Neural progenitor cell (in vitro differentiated cells): ENCODE results near the gene SURF4. TPM values are rescaled to one million over a fixed set of nuclear protein-coding genes. Genes with fewer than 3 reads are reported as not detected.

ENCODE experiments used
- DNase-seq: peaks from one replicate; pipeline ENCODE4 v3.0.0-alpha.2; 2016; ENCODE audit warnings: low spot score
- H2AFZ ChIP-seq: fragments of 200-600 bp; sonication (generic); replicated peaks from 2 replicates; pipeline ENCODE4 v1.6.1; 2016; ENCODE audit warnings: antibody characterized with exemption
- H3F3A ChIP-seq: fragments of 200-600 bp; sonication (generic); 2 replicates; pipeline ENCODE4 v1.6.1; 2016; ENCODE audit warnings: antibody characterized with exemption, low read depth
- H3K27ac ChIP-seq: fragments of 200-600 bp; sonication (generic); 2 replicates; pipeline ENCODE4 v1.5.1; 2016; ENCODE audit warnings: mild to moderate bottlenecking
- H3K27me3 ChIP-seq: fragments of 200-600 bp; sonication (generic); 2 replicates; pipeline ENCODE4 v1.6.1; 2016; ENCODE audit warnings: mild to moderate bottlenecking, moderate library complexity
- H3K36me3 ChIP-seq: fragments of 200-600 bp; sonication (generic); 2 replicates; pipeline ENCODE4 v1.5.1; 2016
- H3K4me1 ChIP-seq: fragments of 200-600 bp; sonication (generic); 2 replicates; pipeline ENCODE4 v1.6.1; 2016; ENCODE audit warnings: mixed run types
- H3K4me2 ChIP-seq: fragments of 200-600 bp; sonication (generic); 2 replicates; pipeline ENCODE4 v1.6.1; 2016
- H3K4me3 ChIP-seq: fragments of 200-600 bp; sonication (generic); 2 replicates; pipeline ENCODE4 v1.5.1; 2016
- H3K79me2 ChIP-seq: fragments of 200-600 bp; sonication (generic); 2 replicates; pipeline ENCODE4 v1.6.1; 2016; ENCODE audit warnings: low read depth
- H3K9ac ChIP-seq: fragments of 200-600 bp; sonication (generic); 2 replicates; pipeline ENCODE4 v1.6.1; 2016
- H3K9me3 ChIP-seq: fragments of 200-600 bp; sonication (generic); 2 replicates; pipeline ENCODE4 v1.5.1; 2016; ENCODE audit warnings: low read depth
- H4K20me1 ChIP-seq: fragments of 200-600 bp; sonication (generic); 2 replicates; pipeline ENCODE4 v1.6.1; 2016; ENCODE audit warnings: low read depth
- H3K27ac Mint-ChIP-seq: 3 replicates; pipeline ENCODE4 v1.8.0; 2021; ENCODE audit warnings: mixed read lengths
- H3K27me3 Mint-ChIP-seq: 2 replicates; pipeline ENCODE4 v1.8.0; 2022; ENCODE audit warnings: low read depth, mild to moderate bottlenecking, inconsistent platforms, moderate library complexity, mixed read lengths; ENCODE audit not compliant: insufficient read depth
- H3K36me3 Mint-ChIP-seq: 3 replicates; pipeline ENCODE4 v1.8.0; 2021; ENCODE audit warnings: mixed read lengths
- H3K4me1 Mint-ChIP-seq: 3 replicates; pipeline ENCODE4 v1.8.0; 2021; ENCODE audit warnings: mixed read lengths
- H3K4me3 Mint-ChIP-seq: 3 replicates; pipeline ENCODE4 v1.8.0; 2021; ENCODE audit warnings: mild to moderate bottlenecking, moderate library complexity, mixed read lengths
- H3K9me3 Mint-ChIP-seq: 3 replicates; pipeline ENCODE4 v1.8.0; 2020; ENCODE audit warnings: mixed read lengths
- CTCF ChIP-seq: fragments of 200-600 bp; sonication (generic); IDR thresholded peaks from 2 replicates; pipeline ENCODE4 v1.5.1; 2017; ENCODE audit warnings: antibody characterized with exemption, mild to moderate bottlenecking
- EZH2 ChIP-seq: fragments of 200-600 bp; sonication (generic); IDR thresholded peaks from 2 replicates; pipeline ENCODE4 v1.6.1; 2017; ENCODE audit warnings: antibody characterized with exemption, mild to moderate bottlenecking, moderate library complexity
- EZH2phosphoT487 ChIP-seq: fragments of 200-600 bp; sonication (generic); IDR thresholded peaks from 2 replicates; pipeline ENCODE4 v1.6.1; 2017; ENCODE audit warnings: antibody characterized with exemption
- total RNA-seq: library from RNA; depleted of rRNA; stranded (reverse); fragments of >200 nt; gene quantifications from 2 replicates; pipeline ENCODE4 v1.2.3, GENCODE V29; 2015; ENCODE audit warnings: low replicate concordance

The SURF4 gene
- total RNA-seq, 1 donor from 2014 or later = 102 TPM

GRCh38 chr9:133401588-133401987 lies 25.7 kb upstream of the SURF4 start:
- Mint-ChIP-seq H3K36me3 (peaks cover 6% of the 10 kb centered on the region), H3K4me1 (no peaks in the 10 kb centered on the region), H3K4me3 (no peak overlapping the region), H3K27ac (no peak overlapping the region), H3K9me3 (no peaks in the 10 kb centered on the region), H3K27me3 (peaks cover 2% of the 10 kb centered on the region)
- H2AFZ ChIP-seq = no peak overlapping the region
- H3K27me3 ChIP-seq = no peaks in the 10 kb centered on the region
- no peak for DNase-seq
- no peaks in the 10 kb centered on the region for H3K9me3 ChIP-seq
- no peaks in the 10 kb centered on the region for H3K36me3 ChIP-seq
- no peaks in the 10 kb centered on the region for H3K4me1 ChIP-seq
- no peaks in the 10 kb centered on the region for H4K20me1 ChIP-seq
- TF ChIP-seq EZH2 = no peak
- TF ChIP-seq CTCF = no peak
- TF ChIP-seq EZH2phosphoT487 = no peak
- H3K4me3 ChIP-seq = no peak overlapping the region
- no peaks in the 10 kb centered on the region for H3K79me2 ChIP-seq
- H3K27ac ChIP-seq = no peak overlapping the region
- no peak overlapping the region for H3K9ac ChIP-seq
- no peaks in the 10 kb centered on the region for H3F3A ChIP-seq
- H3K4me2 ChIP-seq = no peak overlapping the region

DNA sequence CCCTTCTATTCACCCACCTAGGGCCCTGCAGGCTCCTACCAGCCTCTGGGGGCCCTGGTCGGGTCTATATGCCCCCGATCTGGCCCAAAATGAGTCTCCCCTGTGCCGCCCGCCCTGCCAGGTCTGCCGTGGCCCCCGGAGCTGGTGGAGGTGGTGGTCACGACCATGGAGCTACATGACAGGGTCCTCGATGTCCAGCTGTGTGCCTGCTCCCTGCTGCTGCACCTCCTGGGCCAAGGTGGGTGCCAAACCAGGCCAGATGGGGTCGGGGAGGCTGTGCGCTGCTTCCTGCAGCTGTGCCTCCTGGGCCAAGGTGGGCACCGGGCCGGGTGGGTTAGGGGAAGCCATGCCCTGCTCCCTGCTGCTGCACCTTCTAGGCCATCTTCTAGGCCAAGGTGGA lies 24.4 kb upstream of the SURF4 start:
- H3K4me1 ChIP-seq = no peaks in the 10 kb centered on the region
- no peak overlapping the region for H3K4me3 ChIP-seq
- Mint-ChIP-seq H3K9me3 (no peaks in the 10 kb centered on the region), H3K27me3 (peaks cover 5% of the 10 kb centered on the region), H3K4me1 (peaks cover 7% of the 10 kb centered on the region), H3K36me3 (peaks cover under 1% of the 10 kb centered on the region), H3K4me3 (no peak overlapping the region), H3K27ac (no peak overlapping the region)
- no peak overlapping the region for H3K27ac ChIP-seq
- no peaks in the 10 kb centered on the region for H4K20me1 ChIP-seq
- H3K9me3 ChIP-seq = no peaks in the 10 kb centered on the region
- H3F3A ChIP-seq = no peaks in the 10 kb centered on the region
- H3K36me3 ChIP-seq = no peaks in the 10 kb centered on the region
- H3K4me2 ChIP-seq = no peak overlapping the region
- H3K27me3 ChIP-seq = no peaks in the 10 kb centered on the region
- H3K9ac ChIP-seq = no peak overlapping the region
- no peak for DNase-seq
- no peaks in the 10 kb centered on the region for H3K79me2 ChIP-seq
- no peak overlapping the region for H2AFZ ChIP-seq
- TF ChIP-seq EZH2 = no peak
- no peak for TF ChIP-seq CTCF
- TF ChIP-seq EZH2phosphoT487 = no peak

- Histone ChIP-seq H3K4me2 (no peak overlapping the region), H4K20me1 (no peaks in the 10 kb centered on the region), H3K9me3 (no peaks in the 10 kb centered on the region), H3F3A (no peaks in the 10 kb centered on the region), H3K79me2 (no peaks in the 10 kb centered on the region), H3K4me1 (no peaks in the 10 kb centered on the region), H3K27me3 (peaks cover 9% of the 10 kb centered on the region), H3K4me3 (no peak overlapping the region), H3K27ac (no peak overlapping the region), H3K36me3 (no peaks in the 10 kb centered on the region), H2AFZ (no peak overlapping the region), H3K9ac (no peak overlapping the region)
- H3K27me3 Mint-ChIP-seq = peaks cover 6% of the 10 kb centered on the region
- no peak overlapping the region for H3K4me3 Mint-ChIP-seq
- no peak for DNase-seq
- no peak overlapping the region for H3K27ac Mint-ChIP-seq
- no peaks in the 10 kb centered on the region for H3K9me3 Mint-ChIP-seq
- TF ChIP-seq EZH2phosphoT487 = no peak
- TF ChIP-seq CTCF = no peak
- TF ChIP-seq EZH2 = no peak
- peaks cover 8% of the 10 kb centered on the region for H3K4me1 Mint-ChIP-seq
- H3K36me3 Mint-ChIP-seq = no peaks in the 10 kb centered on the region
Observed at GRCh38 chr9:133397895-133398294, 22.0 kb upstream of the SURF4 start.

- Histone ChIP-seq H3K4me1 (no peaks in the 10 kb centered on the region), H4K20me1 (no peaks in the 10 kb centered on the region), H3K79me2 (no peaks in the 10 kb centered on the region), H3K27me3 (peaks cover 9% of the 10 kb centered on the region), H3K4me3 (no peak overlapping the region), H3F3A (no peaks in the 10 kb centered on the region), H3K9ac (no peak overlapping the region), H3K4me2 (no peak overlapping the region), H2AFZ (no peak overlapping the region), H3K36me3 (no peaks in the 10 kb centered on the region), H3K27ac (no peak overlapping the region), H3K9me3 (no peaks in the 10 kb centered on the region)
- Mint-ChIP-seq H3K27me3 (peaks cover 6% of the 10 kb centered on the region), H3K27ac (no peak overlapping the region), H3K4me1 (peaks cover 8% of the 10 kb centered on the region), H3K4me3 (no peak overlapping the region), H3K36me3 (no peaks in the 10 kb centered on the region), H3K9me3 (no peaks in the 10 kb centered on the region)
- DNase-seq = no peak
- TF ChIP-seq CTCF = no peak
- no peak for TF ChIP-seq EZH2
- no peak for TF ChIP-seq EZH2phosphoT487
Observed at GRCh38 chr9:133397370-133397769, 21.5 kb upstream of the SURF4 start.
